Activated CD4-positive, alpha-beta T cell treated with anti-CD3 and anti-CD28 coated beads, Interleukin-2, amount 10 ng/mL, durations not matched to agents 7 days and 5 days (primary cell): Measurements from ENCODE around the gene ZNF607. TPM values are rescaled to one million over a fixed set of nuclear protein-coding genes. Genes with fewer than 3 reads are reported as not detected.
"Not testable (repeated sequence)": the region's sequence is repeated elsewhere in the genome, so short reads cannot be mapped to it uniquely, and the experiment has no call there.

Experiments used
- CTCF ChIA-PET: fragments of 350-600 bp; sonication (Branson Sonifier 250); formaldehyde crosslinking; loops from one replicate; lab custom pipeline; 2021; ENCODE audit warnings: antibody characterized with exemption; lab: Charles Lee
- POLR2A ChIA-PET: fragments of 350-600 bp; sonication (Branson Sonifier 250); formaldehyde crosslinking; loops from one replicate; lab custom pipeline; 2021; ENCODE audit warnings: antibody characterized with exemption; lab: Charles Lee
- DNase-seq: peaks from one replicate; pipeline ENCODE4 v3.0.0-alpha.2; 2020
- H3K27ac Mint-ChIP-seq: one replicate; pipeline ENCODE4 v1.8.0; 2021; ENCODE audit warnings: mild to moderate bottlenecking, moderate library complexity, mixed read lengths
- H3K27me3 Mint-ChIP-seq: one replicate; pipeline ENCODE4 v1.8.0; 2021; ENCODE audit warnings: mixed read lengths
- H3K36me3 Mint-ChIP-seq: one replicate; pipeline ENCODE4 v1.8.0; 2021; ENCODE audit warnings: low read depth, mixed read lengths
- H3K4me1 Mint-ChIP-seq: one replicate; pipeline ENCODE4 v1.8.0; 2021; ENCODE audit warnings: mixed read lengths
- H3K4me3 Mint-ChIP-seq: one replicate; pipeline ENCODE4 v1.8.0; 2021; ENCODE audit warnings: mild to moderate bottlenecking, moderate library complexity, mixed read lengths
- H3K9me3 Mint-ChIP-seq: one replicate; pipeline ENCODE4 v1.8.0; 2021; ENCODE audit warnings: mixed read lengths
- total RNA-seq, 2 experiments: library from RNA; stranded (reverse); gene quantifications; one replicate each; pipeline ENCODE4 v1.2.3, GENCODE V29; 2021

The ZNF607 gene
- total RNA-seq, 2 experiments from 2014 or later, result 4.5 to 6.2 TPM

GRCh38 chr19:37692956-37693620 lies 26.5 kb downstream of the ZNF607 start:
- no peak for DNase-seq
- Mint-ChIP-seq H3K4me3 (no peak overlapping the region), H3K36me3 (peaks cover 21% of the 10 kb centered on the region), H3K27me3 (no peaks in the 10 kb centered on the region), H3K9me3 (peaks cover 23% of the 10 kb centered on the region), H3K27ac (no peak overlapping the region), H3K4me1 (peaks cover 10% of the 10 kb centered on the region)
- CTCF ChIA-PET, result no interaction called here
- POLR2A ChIA-PET, result no interaction called here

DNA sequence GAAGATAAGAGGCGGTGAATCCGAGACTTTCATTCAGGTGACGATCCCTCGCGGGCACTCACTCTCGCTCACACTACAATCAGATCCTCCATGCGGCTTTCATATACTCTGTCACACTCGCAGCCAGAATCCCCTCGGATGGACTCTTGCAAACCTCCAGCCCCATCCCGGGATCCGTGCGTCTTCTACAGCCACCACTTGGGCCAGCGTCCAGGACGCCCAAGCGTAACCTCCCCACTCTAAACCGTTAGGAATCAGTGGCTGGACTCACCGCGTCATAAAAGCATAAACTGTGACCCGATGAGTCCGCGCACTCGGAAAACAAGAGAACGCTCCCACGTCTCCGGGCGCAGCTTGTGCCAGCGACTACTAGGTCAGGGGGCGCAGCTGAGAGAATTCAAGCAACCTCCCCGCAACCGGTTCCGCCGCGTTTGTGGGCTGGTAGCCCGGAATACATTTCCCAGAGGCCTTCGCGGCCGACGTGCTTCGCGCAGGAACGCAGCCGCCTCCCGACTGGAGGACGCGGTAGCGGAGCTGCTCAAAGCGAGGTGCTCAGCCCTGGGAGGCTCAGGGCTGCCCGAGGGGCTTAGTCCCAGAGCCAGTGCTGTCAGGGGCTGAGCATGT lies 27.6 kb downstream of the ZNF607 start:
- ChIA-PET CTCF (no interaction called here), POLR2A (no interaction called here)
- H3K4me3 Mint-ChIP-seq, result peak overlapping the region; percentile 86
- no peaks in the 10 kb centered on the region for H3K27me3 Mint-ChIP-seq
- H3K4me1 Mint-ChIP-seq, result peaks cover 10% of the 10 kb centered on the region
- H3K36me3 Mint-ChIP-seq, result peaks cover 16% of the 10 kb centered on the region
- DNase-seq, result peak; percentile 84
- peak overlapping the region; percentile 94 for H3K27ac Mint-ChIP-seq
- peaks cover 16% of the 10 kb centered on the region for H3K9me3 Mint-ChIP-seq

DNA sequence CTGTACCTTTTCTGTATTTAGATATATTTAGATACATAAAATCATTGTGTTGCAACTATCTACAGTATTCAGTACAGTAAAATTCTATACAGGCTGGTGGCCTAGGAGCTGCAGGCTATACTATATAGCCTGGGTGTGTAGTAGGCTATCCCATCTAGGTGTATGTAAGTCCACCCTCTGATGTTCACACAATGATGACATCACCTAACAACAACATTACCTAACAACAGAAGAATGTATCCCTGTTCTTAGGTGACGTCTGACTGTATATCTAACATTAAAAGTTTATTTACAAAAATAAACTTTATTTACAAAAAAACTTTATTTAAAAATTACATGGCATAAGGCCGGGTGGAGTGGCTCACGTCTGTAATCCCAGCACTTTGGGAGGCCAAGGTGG lies 36.0 kb downstream of the ZNF607 start:
- H3K9me3 Mint-ChIP-seq, result peaks cover 32% of the 10 kb centered on the region
- H3K4me1 Mint-ChIP-seq, result no peaks in the 10 kb centered on the region
- no peak overlapping the region for H3K27ac Mint-ChIP-seq
- no peaks in the 10 kb centered on the region for H3K27me3 Mint-ChIP-seq
- H3K4me3 Mint-ChIP-seq, result no peak overlapping the region
- POLR2A ChIA-PET, result no interaction called here
- CTCF ChIA-PET, result no interaction called here
- H3K36me3 Mint-ChIP-seq, result peaks cover 3% of the 10 kb centered on the region
- DNase-seq, result no peak

DNA sequence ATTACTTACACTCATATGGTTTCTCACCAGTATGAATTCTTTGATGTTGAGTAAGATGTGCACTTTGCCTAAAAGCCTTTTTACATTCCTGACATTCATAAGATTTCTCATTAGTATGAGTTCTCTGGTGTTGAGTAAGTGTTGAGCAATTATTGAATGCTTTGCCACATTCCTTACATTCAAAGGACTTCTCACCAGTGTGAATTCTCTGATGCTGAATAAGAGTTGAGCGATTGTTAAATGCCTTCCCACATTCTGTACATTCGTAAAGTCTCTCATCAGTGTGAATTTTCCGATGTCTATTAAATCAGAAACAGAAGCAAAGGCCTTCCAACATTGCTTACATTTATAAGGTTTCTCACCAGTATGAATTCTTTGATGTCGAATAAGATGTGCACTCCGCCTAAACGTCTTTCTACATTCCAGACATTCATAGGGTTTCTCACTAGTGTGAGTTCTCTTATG lies 50.1 kb downstream of the ZNF607 start:
- H3K36me3 Mint-ChIP-seq, result peaks cover 3% of the 10 kb centered on the region
- peaks cover 42% of the 10 kb centered on the region for H3K9me3 Mint-ChIP-seq
- H3K4me3 Mint-ChIP-seq, result no peak overlapping the region
- CTCF ChIA-PET, result interaction anchor here (0.6 kb wide), 1 partner anchor 109 kb away, joined by 5 read pairs; no protein-coding TSS in a partner anchor
- H3K27ac Mint-ChIP-seq, result no peak overlapping the region
- POLR2A ChIA-PET, result no interaction called here
- DNase-seq, result no peak
- H3K27me3 Mint-ChIP-seq, result no peaks in the 10 kb centered on the region
- no peaks in the 10 kb centered on the region for H3K4me1 Mint-ChIP-seq

DNA sequence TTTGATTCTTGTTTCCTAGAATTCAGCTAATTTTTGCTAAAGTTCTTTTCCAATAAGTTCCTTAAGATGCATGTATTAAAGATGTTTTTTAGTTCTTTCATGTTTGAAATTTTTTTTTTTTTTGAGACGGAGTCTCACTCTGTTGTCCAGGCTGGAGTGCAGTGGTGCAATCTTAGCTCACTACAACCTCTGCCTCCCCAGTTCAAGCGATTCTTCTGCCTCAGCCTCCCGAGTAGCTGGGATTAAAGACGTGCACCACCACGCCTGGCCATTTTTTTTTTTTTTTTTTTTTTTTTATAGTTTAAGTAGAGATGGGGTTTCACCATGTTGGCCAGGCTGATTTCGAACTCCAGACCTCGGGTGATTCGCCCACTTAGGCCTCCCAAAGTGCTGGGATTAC lies 62.4 kb downstream of the ZNF607 start:
- H3K27me3 Mint-ChIP-seq, POLR2A ChIA-PET, DNase-seq, H3K27ac Mint-ChIP-seq: not testable (repeated sequence)
- peaks cover 30% of the 10 kb centered on the region for H3K9me3 Mint-ChIP-seq
- H3K4me1 Mint-ChIP-seq, result peaks cover 29% of the 10 kb centered on the region
- peaks cover 21% of the 10 kb centered on the region for H3K36me3 Mint-ChIP-seq
- CTCF ChIA-PET, result interaction anchor here (1.3 kb wide), 1 partner anchor 10 kb away, joined by 3 read pairs; no protein-coding TSS in a partner anchor
- peak overlapping the region; percentile 91 for H3K4me3 Mint-ChIP-seq

DNA sequence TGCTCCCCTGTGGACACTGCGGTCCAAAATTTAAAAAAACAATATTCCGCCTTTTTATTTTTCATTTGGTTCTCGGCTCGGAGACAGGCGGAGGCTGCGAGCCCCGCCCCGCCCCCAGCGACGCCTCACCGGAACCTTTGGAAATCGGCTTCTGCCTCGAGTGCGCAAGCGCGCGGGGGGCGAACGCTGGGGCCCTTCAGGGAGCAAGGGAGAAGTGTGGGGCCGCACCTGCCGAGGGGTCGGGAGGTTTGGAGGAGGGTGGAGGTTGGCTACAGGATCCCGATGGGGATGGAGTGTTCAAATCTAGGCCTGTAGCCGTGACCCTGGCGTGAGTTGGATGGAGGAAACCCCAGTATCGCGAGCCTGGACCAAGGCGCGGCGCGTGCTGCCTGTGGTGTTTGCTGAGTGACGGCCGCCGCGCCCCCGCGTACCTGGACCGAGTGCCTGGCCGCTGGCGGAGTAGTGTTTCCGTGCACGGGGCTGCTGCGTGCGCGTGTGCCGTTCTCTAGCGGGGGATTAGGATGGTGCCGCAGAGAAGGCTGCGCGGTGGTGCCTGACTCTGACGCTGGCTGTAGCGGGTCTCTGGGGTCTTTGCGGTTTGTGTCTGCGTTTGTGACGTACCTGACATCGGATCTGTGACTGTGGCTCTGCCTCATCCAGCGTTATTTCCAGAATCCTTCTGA lies 63.7 kb downstream of the ZNF607 start:
- Mint-ChIP-seq H3K4me1 (peaks cover 29% of the 10 kb centered on the region), H3K36me3 (peaks cover 30% of the 10 kb centered on the region), H3K27ac (peak overlapping the region; percentile 97), H3K9me3 (peaks cover 23% of the 10 kb centered on the region), H3K27me3 (no peaks in the 10 kb centered on the region), H3K4me3 (peak overlapping the region; percentile 91)
- DNase-seq, result peak; percentile 87
- CTCF ChIA-PET, result no interaction called here
- POLR2A ChIA-PET, result no interaction called here

GRCh38 chr19:37655301-37655688 lies 64.3 kb downstream of the ZNF607 start, which contains the start of gene ZFP30:
Gene ZFP30 (minus strand): TSS chr19:37655465. CDS start chr19:37647822, 7,643 bp downstream.
- ChIA-PET POLR2A (interaction anchor here (0.6 kb wide), 1 partner anchor 61 kb away, joined by 3 read pairs; no protein-coding TSS in a partner anchor), CTCF (no interaction called here)
- H3K36me3 Mint-ChIP-seq, result peaks cover 35% of the 10 kb centered on the region
- DNase-seq, result peak; percentile 84
- H3K4me3 Mint-ChIP-seq, result peak within 1 kb of the TSS; percentile 91
- H3K9me3 Mint-ChIP-seq, result peaks cover 20% of the 10 kb centered on the region
- peak within 1 kb of the TSS; percentile 97 for H3K27ac Mint-ChIP-seq
- H3K27me3 Mint-ChIP-seq, result no peaks in the 10 kb centered on the region
- H3K4me1 Mint-ChIP-seq, result peaks cover 29% of the 10 kb centered on the region

DNA sequence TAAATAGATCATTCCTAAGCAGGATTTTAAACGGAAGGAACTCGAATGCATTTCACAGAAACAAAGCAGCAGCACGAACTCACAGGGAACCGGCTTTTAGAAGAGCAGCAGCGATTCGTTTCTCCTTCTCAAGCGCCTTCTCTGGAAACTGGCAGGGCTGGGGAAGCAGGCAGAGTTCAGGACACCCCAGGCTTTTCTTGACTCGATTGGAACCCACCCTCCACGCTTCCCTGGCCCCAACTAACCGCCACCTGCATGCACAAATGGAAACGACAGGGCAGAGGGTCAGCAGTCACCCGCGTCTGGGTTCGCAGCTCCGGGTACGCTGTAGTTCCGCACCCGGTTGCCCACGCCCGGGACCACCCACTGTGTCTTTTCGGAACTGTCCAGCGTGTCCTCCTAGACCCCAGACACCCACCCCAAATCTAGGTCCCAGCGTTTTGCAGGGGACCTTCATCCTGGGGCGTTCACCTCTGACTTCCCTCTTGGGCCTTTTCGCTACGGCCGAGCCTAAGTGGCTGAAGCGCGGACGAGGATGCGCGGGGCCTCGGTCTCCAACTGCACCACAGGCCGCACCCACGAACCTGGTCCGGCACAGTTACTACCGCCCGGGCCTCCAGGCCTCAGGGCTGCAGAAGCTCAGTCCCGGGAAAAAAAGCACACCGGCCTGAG lies 64.8 kb downstream of the ZNF607 start:
- ChIA-PET POLR2A (interaction anchor here (0.6 kb wide), 1 partner anchor 61 kb away, joined by 3 read pairs; no protein-coding TSS in a partner anchor), CTCF (no interaction called here)
- H3K4me1 Mint-ChIP-seq, result peaks cover 29% of the 10 kb centered on the region
- H3K4me3 Mint-ChIP-seq, result peak overlapping the region; percentile 91
- peaks cover 21% of the 10 kb centered on the region for H3K9me3 Mint-ChIP-seq
- peak overlapping the region; percentile 97 for H3K27ac Mint-ChIP-seq
- peaks cover 39% of the 10 kb centered on the region for H3K36me3 Mint-ChIP-seq
- H3K27me3 Mint-ChIP-seq, result no peaks in the 10 kb centered on the region
- peak; percentile 33 for DNase-seq

DNA sequence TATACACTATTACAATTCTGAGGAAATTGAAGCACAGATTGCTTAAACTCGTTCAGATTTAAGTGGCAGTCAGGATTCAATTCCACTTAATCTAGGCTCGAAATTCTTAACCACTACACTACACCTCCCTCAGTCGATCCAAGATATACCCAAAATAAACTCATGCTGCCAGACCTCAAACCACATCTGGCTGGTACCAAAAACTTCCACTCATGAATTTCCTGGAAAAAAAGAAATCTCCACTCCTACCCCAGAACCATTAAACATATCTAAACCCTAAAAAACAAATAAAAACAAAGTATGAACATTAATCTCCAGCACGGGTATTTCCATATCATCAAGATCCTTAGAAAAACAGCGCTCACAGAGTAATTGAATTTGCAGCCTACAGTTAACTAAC lies 65.4 kb downstream of the ZNF607 start:
- ChIA-PET POLR2A (interaction anchor here (0.7 kb wide), 1 partner anchor 455 kb away, joined by 3 read pairs; no protein-coding TSS in a partner anchor), CTCF (no interaction called here)
- peaks cover 46% of the 10 kb centered on the region for H3K36me3 Mint-ChIP-seq
- H3K4me3 Mint-ChIP-seq, result peak overlapping the region; percentile 91
- H3K27me3 Mint-ChIP-seq, result no peaks in the 10 kb centered on the region
- no peak for DNase-seq
- peaks cover 21% of the 10 kb centered on the region for H3K9me3 Mint-ChIP-seq
- peak overlapping the region; percentile 97 for H3K27ac Mint-ChIP-seq
- peaks cover 29% of the 10 kb centered on the region for H3K4me1 Mint-ChIP-seq

Other genes with a start within 250 kb of the ZNF607 start
- 1 to 10 TPM; 4.1 to 4.9 TPM for gene ZNF793, start 212.8 kb downstream of the ZNF607 start, total RNA-seq
- 1 to 10 TPM; 1.6 to 2.4 TPM for gene ZNF571, start 125.0 kb downstream of the ZNF607 start, total RNA-seq
- gene ZNF540, start 124.9 kb downstream of the ZNF607 start, total RNA-seq, result 1 to 10 TPM; 1.2 to 1.8 TPM
- 10 to 100 TPM; 14.4 to 16.8 TPM for gene ZFP30, start 64.3 kb downstream of the ZNF607 start, total RNA-seq
- 1 to 10 TPM; 7.7 to 7.9 TPM for gene ZNF573, start 59.8 kb upstream of the ZNF607 start, total RNA-seq
- not detected for gene WDR87, start 186.8 kb upstream of the ZNF607 start, total RNA-seq
- gene SIPA1L3, start 187.4 kb upstream of the ZNF607 start, total RNA-seq, result 10 to 100 TPM; 17.1 to 25.0 TPM